HepG2 (cell line): ENCODE results near the gene SLC38A3. TPM values are rescaled to one million over a fixed set of nuclear protein-coding genes. Genes with fewer than 3 reads are reported as not detected.

Experiments used
- EP300 ChIP-seq, 3 experiments: sonication (generic) in 1 of 3; formaldehyde crosslinking in 1 of 3; IDR thresholded peaks; 2 replicates each; pipeline versions ENCODE4 v1.5.1 to v1.6.1; 2011 to 2020; ENCODE audit warnings: low read depth in 2 of 3, low read length in 2 of 3, borderline replicate concordance in 1 of 3, improper control_type of control experiment in 1 of 3, mild to moderate bottlenecking in 1 of 3, missing genetic modification reagents in 1 of 3, moderate library complexity in 1 of 3
- KDM3A ChIP-seq: IDR thresholded peaks from 2 replicates; pipeline ENCODE4 v1.6.1; 2018; ENCODE audit warnings: low read depth, missing compliant biosample characterization
- SRF ChIP-seq: IDR thresholded peaks from 2 replicates; pipeline ENCODE4 v1.6.1; 2011; ENCODE audit warnings: mild to moderate bottlenecking, low read depth, low read length, moderate library complexity
- TAF15 ChIP-seq: fragments of 200-400 bp; formaldehyde crosslinking; IDR thresholded peaks from one replicate; pipeline ENCODE4 v1.6.1; 2018; ENCODE audit warnings: mild to moderate bottlenecking, low read depth, low read length; ENCODE audit not compliant: poor library complexity, severe bottlenecking
- U2AF1 ChIP-seq: fragments of 200-400 bp; formaldehyde crosslinking; optimal IDR thresholded peaks from 2 replicates; pipeline ENCODE3; 2017; ENCODE audit warnings: mild to moderate bottlenecking, low read depth, low read length
- XBP1 ChIP-seq: sonication (generic); formaldehyde crosslinking; IDR thresholded peaks from 2 replicates; pipeline ENCODE4 v1.5.0; 2020; ENCODE audit warnings: missing genetic modification reagents
- YEATS2 ChIP-seq: sonication (generic); formaldehyde crosslinking; IDR thresholded peaks from 2 replicates; pipeline ENCODE4 v1.4.0; 2020; ENCODE audit warnings: missing genetic modification reagents, borderline replicate concordance
- ZNF20 ChIP-seq: sonication (generic); formaldehyde crosslinking; IDR thresholded peaks from 2 replicates; pipeline ENCODE4 v1.4.0; 2020; ENCODE audit warnings: mild to moderate bottlenecking, moderate library complexity, missing genetic modification reagents
- ZNF230 ChIP-seq: sonication (generic); formaldehyde crosslinking; IDR thresholded peaks from 2 replicates; pipeline ENCODE4 v1.4.0; 2020; ENCODE audit warnings: mild to moderate bottlenecking, missing genetic modification reagents
- ZNF383 ChIP-seq: sonication (generic); formaldehyde crosslinking; IDR thresholded peaks from 2 replicates; pipeline ENCODE4 v1.4.0; 2020; ENCODE audit warnings: missing genetic modification reagents, mild to moderate bottlenecking, borderline replicate concordance
- ZNF546 ChIP-seq: sonication (generic); formaldehyde crosslinking; conservative IDR thresholded peaks from 2 replicates; pipeline ENCODE4 v1.8.1; 2023; ENCODE audit warnings: mild to moderate bottlenecking, missing genetic modification reagents
- ZNF615 ChIP-seq: sonication (generic); formaldehyde crosslinking; IDR thresholded peaks from 2 replicates; pipeline ENCODE4 v1.5.0; 2020; ENCODE audit warnings: mild to moderate bottlenecking, missing genetic modification reagents, borderline replicate concordance
- ZNF629 ChIP-seq: sonication (generic); formaldehyde crosslinking; conservative IDR thresholded peaks from 2 replicates; pipeline ENCODE4 v1.5.0; 2020; ENCODE audit warnings: missing genetic modification reagents
- ZNF674 ChIP-seq: sonication (generic); formaldehyde crosslinking; IDR thresholded peaks from 2 replicates; pipeline ENCODE4 v1.5.0; 2020; ENCODE audit warnings: low read depth, mild to moderate bottlenecking, missing genetic modification reagents
- ZNF678 ChIP-seq: sonication (generic); formaldehyde crosslinking; IDR thresholded peaks from 2 replicates; pipeline ENCODE4 v1.4.0; 2020; ENCODE audit warnings: mild to moderate bottlenecking, missing genetic modification reagents
- polyA plus RNA-seq, 8 experiments: library from polyadenylated mRNA; depleted of rRNA in 3 of 8; stranded (reverse) in 7 of 8; unstranded in 1 of 8; fragments of >200 nt; fragmentation: Illumina TruSeq in 4 of 8; extraction: Trizol in 4 of 8; gene quantifications; 2 replicates each; pipeline versions ENCODE4 v1.2.1 to v1.2.3, GENCODE V29; 2011 to 2016; ENCODE audit warnings: low read depth in 4 of 8, missing spikeins in 1 of 8, mixed read lengths in 1 of 8; ENCODE audit not compliant: insufficient read depth in 1 of 8
- total RNA-seq, 5 experiments: library from RNA; depleted of rRNA; stranded (reverse); fragments of >200 nt; fragmentation: Illumina TruSeq; extraction: Trizol; gene quantifications; 2 replicates each; pipeline ENCODE4 v1.2.3, GENCODE V29; 2016; ENCODE audit warnings: low read depth in 1 of 5
- TF ChIP-seq, protein P1 (sequence below): sonication (generic); formaldehyde crosslinking; IDR thresholded peaks from 2 replicates; pipeline ENCODE4 v1.5.0; 2020; ENCODE audit warnings: mild to moderate bottlenecking, missing genetic modification reagents
- TF ChIP-seq, protein P2 (sequence below): sonication (generic); formaldehyde crosslinking; IDR thresholded peaks from 2 replicates; pipeline ENCODE4 v1.4.0; 2020; ENCODE audit warnings: low read depth, mild to moderate bottlenecking, missing genetic modification reagents
- TF ChIP-seq, protein P3 (sequence below): sonication (generic); formaldehyde crosslinking; IDR thresholded peaks from 2 replicates; pipeline ENCODE4 v1.4.0; 2020; ENCODE audit warnings: missing genetic modification reagents, borderline replicate concordance

SLC38A3 gene
- total and polyA plus RNA-seq, 2 of the 13 experiments (the other 11 are each of a cell fraction or from before 2014, with no cell fraction given): 29.8 to 164 TPM

DNA sequence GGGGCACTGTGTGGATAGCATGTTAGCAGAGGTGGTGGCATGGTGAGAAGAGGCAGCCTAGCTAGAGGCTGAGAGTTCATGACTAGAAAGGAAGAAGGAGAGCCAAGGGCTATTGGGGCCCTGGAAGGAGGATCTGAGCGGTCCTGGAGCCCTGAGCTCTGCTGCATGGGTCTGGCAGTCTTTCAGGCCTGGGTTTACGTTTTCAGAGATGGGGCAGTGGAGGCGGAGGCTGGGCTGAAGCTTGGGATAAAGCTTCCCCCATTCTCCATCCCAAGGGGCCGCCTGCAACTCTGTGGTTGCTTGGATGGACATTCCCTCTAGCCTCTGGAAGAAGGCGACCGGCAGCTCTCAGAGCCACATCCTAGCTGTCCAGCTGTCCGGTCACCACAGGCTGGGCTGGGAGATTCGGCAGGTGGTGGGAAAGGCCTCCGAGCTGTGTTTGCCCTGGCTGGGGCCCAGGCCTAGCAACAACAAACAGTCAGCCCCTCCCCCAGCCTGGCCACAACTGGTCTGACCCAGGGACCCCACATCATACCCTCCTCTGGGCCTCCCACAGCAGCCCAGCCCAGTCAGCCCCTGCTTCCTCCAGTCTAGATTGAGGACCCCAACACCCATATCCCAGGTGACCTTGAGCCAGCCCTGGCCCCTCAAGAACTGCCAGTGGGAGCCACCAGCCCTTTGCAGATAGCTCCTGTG, 1.8 kb upstream of the SLC38A3 start (continued):
- TF ChIP-seq, protein P1, sequence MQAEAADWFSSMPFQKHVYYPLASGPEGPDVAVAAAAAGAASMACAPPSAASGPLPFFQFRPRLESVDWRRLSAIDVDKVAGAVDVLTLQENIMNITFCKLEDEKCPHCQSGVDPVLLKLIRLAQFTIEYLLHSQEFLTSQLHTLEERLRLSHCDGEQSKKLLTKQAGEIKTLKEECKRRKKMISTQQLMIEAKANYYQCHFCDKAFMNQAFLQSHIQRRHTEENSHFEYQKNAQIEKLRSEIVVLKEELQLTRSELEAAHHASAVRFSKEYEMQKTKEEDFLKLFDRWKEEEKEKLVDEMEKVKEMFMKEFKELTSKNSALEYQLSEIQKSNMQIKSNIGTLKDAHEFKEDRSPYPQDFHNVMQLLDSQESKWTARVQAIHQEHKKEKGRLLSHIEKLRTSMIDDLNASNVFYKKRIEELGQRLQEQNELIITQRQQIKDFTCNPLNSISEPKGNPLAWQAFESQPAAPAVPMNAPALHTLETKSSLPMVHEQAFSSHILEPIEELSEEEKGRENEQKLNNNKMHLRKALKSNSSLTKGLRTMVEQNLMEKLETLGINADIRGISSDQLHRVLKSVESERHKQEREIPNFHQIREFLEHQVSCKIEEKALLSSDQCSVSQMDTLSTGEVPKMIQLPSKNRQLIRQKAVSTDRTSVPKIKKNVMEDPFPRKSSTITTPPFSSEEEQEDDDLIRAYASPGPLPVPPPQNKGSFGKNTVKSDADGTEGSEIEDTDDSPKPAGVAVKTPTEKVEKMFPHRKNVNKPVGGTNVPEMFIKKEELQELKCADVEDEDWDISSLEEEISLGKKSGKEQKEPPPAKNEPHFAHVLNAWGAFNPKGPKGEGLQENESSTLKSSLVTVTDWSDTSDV: no peak
- TF ChIP-seq XBP1 (CRISPR knock-in tag) (no peak), ZNF20 (CRISPR knock-in tag) (no peak), ZNF546 (peak; percentile 53; the same call in 1 of the 2 replicates), TAF15 (no peak), U2AF1 (no peak), KDM3A (no peak), ZNF629 (CRISPR knock-in tag) (no peak), ZNF615 (no peak), ZNF230 (no peak), SRF (no peak), EP300 (IDR thresholded peaks at IDR 0.05; ENCODE audit: low read depth in 2 of 2, low read length in 2 of 2) (peak in 1 of 2 experiments; percentile 71; a peak in 2 of 4 replicates), EP300 (CRISPR knock-in tag; IDR thresholded peaks at IDR 0.05; ENCODE audit: borderline replicate concordance) (peak; percentile 90), ZNF678 (CRISPR knock-in tag) (peak; percentile 32; the same call in 1 of the 2 replicates), ZNF674 (no peak), YEATS2 (peak; percentile 60; the same call in 1 of the 2 replicates), ZNF383 (CRISPR knock-in tag) (0 out of 2 replicates have a peak, but pooled peaks have one; percentile 65)
- TF ChIP-seq, protein P2, sequence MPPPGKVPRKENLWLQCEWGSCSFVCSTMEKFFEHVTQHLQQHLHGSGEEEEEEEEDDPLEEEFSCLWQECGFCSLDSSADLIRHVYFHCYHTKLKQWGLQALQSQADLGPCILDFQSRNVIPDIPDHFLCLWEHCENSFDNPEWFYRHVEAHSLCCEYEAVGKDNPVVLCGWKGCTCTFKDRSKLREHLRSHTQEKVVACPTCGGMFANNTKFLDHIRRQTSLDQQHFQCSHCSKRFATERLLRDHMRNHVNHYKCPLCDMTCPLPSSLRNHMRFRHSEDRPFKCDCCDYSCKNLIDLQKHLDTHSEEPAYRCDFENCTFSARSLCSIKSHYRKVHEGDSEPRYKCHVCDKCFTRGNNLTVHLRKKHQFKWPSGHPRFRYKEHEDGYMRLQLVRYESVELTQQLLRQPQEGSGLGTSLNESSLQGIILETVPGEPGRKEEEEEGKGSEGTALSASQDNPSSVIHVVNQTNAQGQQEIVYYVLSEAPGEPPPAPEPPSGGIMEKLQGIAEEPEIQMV (CRISPR knock-in tag): no peak
- TF ChIP-seq, protein P3, sequence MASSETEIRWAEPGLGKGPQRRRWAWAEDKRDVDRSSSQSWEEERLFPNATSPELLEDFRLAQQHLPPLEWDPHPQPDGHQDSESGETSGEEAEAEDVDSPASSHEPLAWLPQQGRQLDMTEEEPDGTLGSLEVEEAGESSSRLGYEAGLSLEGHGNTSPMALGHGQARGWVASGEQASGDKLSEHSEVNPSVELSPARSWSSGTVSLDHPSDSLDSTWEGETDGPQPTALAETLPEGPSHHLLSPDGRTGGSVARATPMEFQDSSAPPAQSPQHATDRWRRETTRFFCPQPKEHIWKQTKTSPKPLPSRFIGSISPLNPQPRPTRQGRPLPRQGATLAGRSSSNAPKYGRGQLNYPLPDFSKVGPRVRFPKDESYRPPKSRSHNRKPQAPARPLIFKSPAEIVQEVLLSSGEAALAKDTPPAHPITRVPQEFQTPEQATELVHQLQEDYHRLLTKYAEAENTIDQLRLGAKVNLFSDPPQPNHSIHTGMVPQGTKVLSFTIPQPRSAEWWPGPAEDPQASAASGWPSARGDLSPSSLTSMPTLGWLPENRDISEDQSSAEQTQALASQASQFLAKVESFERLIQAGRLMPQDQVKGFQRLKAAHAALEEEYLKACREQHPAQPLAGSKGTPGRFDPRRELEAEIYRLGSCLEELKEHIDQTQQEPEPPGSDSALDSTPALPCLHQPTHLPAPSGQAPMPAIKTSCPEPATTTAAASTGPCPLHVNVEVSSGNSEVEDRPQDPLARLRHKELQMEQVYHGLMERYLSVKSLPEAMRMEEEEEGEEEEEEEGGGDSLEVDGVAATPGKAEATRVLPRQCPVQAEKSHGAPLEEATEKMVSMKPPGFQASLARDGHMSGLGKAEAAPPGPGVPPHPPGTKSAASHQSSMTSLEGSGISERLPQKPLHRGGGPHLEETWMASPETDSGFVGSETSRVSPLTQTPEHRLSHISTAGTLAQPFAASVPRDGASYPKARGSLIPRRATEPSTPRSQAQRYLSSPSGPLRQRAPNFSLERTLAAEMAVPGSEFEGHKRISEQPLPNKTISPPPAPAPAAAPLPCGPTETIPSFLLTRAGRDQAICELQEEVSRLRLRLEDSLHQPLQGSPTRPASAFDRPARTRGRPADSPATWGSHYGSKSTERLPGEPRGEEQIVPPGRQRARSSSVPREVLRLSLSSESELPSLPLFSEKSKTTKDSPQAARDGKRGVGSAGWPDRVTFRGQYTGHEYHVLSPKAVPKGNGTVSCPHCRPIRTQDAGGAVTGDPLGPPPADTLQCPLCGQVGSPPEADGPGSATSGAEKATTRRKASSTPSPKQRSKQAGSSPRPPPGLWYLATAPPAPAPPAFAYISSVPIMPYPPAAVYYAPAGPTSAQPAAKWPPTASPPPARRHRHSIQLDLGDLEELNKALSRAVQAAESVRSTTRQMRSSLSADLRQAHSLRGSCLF: no peak
